GM03348 (cell line): Measurements from ENCODE around the gene NRXN3.

Experiments
- DNase-seq: peaks from one replicate; pipeline ENCODE4 v3.0.0; 2012; ENCODE audit warnings: low spot score

The NRXN3 gene

GRCh38 chr14:79638672-79639266, 1468.6 kb downstream of the NRXN3 start:
- no peak for DNase-seq

DNA sequence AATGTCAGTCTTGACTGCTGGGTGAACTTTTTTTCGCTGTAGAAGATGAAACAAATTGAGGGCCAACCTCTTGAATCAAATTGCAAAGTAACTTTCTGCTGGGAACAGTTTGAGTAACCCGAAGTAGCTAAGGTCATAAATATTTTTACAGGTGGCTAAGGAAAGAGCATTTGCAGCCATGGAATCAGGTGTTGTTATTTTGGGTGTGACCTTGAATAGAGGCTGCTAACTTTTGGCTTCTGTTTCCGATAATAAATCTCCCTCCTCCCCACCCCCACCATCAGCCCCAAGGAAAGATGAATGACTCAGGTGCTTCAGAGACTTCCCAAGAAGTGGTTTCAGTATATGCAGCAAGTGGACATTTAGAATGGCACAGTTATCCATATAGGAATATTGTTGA, 1469.4 kb downstream of the NRXN3 start:
- DNase-seq: no peak

DNA sequence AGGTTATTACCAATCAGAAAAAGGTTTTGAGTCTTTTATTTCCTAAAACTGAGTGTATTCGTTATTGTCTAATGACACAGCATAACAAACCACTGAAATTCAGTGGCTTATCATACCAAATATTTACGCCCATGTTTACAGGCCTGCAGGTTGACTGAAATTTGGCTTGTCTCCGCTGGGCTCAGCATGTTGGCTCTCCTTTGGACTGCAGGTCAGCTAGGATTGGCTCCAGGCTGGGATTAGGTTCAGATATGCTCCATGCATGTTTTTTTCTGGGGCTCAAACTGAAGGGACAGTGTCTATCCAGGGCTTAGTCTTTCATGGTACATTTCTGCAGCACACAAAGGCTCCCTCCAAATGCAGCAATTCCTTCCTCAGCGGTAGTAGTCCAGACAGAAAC, 1471.2 kb downstream of the NRXN3 start:
- DNase-seq: no peak

GRCh38 chr14:79643132-79643531, 1473.0 kb downstream of the NRXN3 start:
- DNase-seq: no peak

DNA sequence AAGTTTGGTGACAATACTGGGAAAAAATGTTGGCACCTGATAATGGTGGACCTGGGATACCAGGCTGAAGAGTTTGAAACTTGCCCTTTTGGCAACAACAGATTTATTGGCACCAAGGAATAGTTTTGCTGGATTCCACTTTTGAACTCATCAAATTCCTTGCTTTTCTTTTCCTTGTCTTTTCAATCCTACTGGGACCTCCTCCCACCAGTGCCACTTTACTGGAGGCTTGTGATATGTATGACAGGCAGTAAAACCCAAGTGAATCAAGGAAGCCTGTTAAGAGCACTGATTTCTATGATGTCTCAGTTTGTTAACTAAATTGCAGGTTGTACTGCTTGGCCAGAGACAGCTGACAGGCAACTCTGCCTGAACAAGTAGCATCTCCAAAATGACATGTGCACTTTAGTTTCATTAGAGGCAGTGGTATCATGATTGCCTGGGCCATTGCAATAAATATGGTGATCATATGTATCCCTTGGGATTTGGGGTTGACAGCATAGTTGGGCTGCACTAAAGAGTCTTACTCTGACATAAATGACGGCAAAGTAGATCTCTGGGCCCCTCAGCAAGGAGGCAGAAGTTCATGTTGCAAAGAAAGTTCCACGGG, 1475.7 kb downstream of the NRXN3 start:
- no peak for DNase-seq

GRCh38 chr14:79649856-79650255, 1479.7 kb downstream of the NRXN3 start:
- no peak for DNase-seq

DNA sequence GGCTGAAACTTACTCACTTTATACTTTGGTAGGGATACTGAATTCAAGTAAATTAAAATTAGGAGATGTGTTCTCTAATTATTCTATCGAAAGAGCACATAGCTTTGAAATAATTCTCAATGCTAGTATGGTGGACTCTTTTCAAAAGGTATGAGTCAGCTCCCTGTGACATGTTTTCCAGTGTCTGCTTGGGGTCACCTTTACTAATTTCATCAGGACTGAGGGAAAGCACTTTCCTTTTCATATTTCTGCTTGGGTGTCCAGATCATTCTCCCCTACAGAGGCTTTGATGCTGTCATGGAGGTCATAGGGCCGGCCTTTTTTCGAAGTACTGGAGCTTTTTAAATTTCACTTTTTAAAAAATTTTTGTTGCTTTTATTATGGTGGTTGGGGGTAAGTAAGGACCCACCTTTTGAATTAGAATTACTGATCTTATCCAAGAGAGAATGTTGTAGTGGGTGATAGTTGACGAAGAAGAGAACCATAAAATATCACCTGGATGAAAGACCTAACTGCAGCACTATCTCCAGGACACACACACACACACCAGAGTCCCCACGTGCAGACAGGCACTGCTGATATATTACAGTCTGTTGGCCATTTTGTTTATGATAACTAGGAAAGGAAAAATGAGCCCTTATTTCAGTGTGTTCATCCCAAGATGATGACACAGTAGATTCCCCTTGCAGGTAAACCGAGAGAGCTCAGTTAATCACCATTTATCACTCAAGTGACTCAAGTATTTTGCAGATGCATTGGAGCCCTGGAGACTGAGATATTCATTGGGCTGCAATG, 1482.5 kb downstream of the NRXN3 start:
- DNase-seq: no peak

- DNase-seq: no peak
Measured at GRCh38 chr14:79656056-79656455, 1485.9 kb downstream of the NRXN3 start.

- no peak for DNase-seq
Measured at GRCh38 chr14:79656496-79656895, 1486.3 kb downstream of the NRXN3 start.

- no peak for DNase-seq
Measured at GRCh38 chr14:79658221-79658620, 1488.0 kb downstream of the NRXN3 start.

GRCh38 chr14:79658769-79659168, 1488.6 kb downstream of the NRXN3 start:
- DNase-seq: no peak

DNA sequence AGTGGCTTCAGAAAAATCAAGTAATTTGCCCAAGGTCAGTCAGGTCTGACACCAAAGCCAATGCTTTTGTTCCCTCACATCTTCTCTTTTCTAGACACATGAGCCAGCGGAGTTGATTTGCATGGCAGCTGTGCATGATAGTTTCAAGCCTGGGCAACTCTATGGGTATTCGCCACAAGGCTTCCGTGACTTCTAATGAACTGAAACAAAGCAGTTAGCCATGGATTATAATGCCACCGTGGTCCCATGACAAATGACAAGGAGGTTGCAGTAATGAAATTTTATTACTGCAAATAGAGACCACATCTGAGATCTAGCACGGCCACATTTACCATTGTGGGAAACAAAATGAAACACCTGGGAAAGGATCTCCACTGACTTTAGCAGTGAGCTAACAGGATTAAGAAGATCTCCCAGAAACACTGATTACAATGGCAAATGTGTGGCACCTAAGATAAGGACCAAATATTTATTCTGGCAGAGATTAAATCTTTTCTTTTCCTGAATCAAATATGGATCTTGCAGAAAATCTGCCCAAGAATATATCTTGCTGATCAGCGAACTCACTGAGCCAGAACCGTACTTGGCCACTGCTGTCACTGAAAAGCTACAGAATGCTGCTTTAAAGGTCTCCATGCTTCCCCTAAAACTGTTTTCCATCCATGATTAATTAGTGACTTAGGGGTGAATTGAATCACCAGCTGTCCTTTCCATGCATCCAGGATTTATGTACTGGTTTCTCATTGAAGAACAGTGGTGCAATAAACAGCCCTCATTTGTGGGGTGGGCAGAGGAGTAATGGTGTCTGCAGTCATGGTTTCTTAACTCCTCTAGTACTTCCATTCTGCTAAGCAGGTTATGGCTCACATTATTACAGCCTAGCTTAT, 1490.1 kb downstream of the NRXN3 start:
- DNase-seq: no peak

DNA sequence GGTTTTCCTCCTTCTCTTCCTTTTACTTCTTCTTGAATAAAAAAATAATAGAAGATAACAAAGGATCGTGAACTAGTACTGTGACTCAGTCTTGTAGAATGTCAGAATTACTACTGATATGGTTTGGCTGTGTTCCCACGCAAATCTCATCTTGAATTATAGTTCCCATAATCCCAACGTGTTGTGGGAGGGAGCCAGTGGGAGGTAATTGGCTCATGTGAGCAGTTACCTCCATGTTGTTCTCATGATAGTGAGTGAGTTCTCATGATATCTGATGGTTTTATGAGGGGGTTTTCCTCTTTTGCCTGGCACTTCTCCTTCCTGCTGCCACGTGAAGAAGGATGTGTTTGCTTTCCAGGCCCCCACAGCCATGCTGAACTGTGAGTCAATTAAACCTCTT, 1491.6 kb downstream of the NRXN3 start:
- no peak for DNase-seq

- DNase-seq: no peak
Measured at GRCh38 chr14:79663453-79663852, 1493.3 kb downstream of the NRXN3 start.

GRCh38 chr14:79665556-79665955, 1495.4 kb downstream of the NRXN3 start:
- DNase-seq: no peak

GRCh38 chr14:79668951-79669350, 1498.8 kb downstream of the NRXN3 start:
- DNase-seq: no peak

DNA sequence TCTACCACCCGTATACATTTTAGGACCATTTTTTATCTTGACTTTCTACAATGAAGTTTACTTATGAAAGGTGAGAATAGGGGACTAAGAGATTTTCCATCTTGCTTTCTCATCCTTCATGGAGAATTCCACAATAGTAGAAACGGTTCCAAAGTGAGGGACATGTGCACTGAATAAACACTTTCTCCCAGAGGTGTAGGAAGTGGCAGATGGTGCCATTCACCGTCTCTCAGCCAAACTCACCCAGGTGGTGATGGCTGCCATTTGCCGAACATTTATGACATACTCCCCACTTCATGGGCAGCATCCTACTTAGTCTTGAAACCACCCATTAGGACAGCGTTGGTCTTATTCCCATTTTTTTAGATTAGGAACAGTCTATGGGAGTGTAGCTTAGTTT, 1500.6 kb downstream of the NRXN3 start:
- DNase-seq: no peak

DNA sequence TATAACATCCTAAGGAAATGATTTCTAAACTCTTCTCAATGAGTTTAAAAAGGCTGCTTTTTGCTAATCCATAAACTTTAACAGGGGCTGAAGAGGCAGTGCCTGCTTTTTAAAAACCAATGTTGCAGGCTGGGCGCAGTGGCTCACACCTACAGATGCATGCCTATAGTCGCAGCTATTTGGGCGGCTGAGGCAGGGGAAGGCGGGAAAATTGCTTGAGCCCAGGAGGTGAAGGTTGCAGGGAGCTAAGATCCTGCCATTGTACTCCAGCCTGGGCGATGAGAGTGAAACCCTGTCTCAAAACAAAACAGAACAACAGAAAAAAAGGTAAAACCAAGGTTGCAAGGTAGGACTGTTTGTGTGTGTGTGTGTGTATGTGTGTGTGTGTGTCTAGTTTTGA, 1509.9 kb downstream of the NRXN3 start:
- no peak for DNase-seq

GRCh38 chr14:79686196-79686595, 1516.0 kb downstream of the NRXN3 start:
- DNase-seq: no peak

DNA sequence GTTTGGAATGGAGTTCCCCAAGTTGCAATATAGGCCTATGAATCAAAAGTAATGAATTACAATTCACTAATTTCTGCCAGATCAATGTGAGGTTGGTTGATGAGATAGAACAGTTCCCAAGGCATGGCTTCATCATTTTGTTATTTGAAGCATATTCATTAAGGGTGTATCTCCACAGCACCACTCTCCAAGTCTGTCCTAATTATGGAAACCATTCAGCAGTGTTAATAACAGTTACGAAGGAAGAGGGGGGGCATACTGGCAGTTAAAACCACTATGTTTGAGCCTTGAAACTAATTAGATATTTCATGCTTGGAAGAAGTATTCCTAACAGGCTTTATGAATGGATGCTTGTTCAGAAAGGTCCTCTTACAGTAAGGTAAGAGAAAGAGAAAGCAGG, 1520.8 kb downstream of the NRXN3 start:
- DNase-seq: no peak

- no peak for DNase-seq
Measured at GRCh38 chr14:79693935-79694334, 1523.8 kb downstream of the NRXN3 start.

- DNase-seq: no peak
Measured at GRCh38 chr14:79695307-79695706, 1525.1 kb downstream of the NRXN3 start.
